GM12873 (cell line): ENCODE results near the gene KXD1.

ENCODE experiments used
- TF ChIP-seq, protein P1 (sequence below): IDR thresholded peaks from 2 replicates; pipeline ENCODE4 v1.5.1; 2012; ENCODE audit warnings: low read depth, mild to moderate bottlenecking, moderate library complexity, low read length, control low read depth; ENCODE audit not compliant: insufficient read depth; ENCODE audit errors: missing control alignments

Gene KXD1

DNA sequence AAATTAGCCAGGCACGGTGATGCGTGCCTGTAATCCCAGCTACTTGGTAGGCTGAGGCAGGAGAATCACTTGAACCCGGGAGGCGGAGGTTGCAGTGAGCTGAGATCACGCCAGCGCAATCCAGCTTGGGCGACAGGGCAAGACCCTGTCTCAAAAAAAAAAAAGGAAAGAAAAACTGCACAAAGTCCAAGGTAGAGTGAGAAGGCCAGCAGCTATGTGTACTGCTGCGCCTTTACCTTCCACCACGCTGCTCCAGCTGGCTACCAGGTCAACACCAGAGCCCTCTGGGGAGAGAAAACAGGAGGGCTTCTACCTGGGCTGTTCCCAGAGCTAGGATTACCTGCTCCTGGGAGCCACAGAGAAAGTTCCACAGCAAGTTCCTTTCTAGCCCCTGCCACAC, 39.0 kb upstream of the KXD1 start:
- TF ChIP-seq, protein P1, sequence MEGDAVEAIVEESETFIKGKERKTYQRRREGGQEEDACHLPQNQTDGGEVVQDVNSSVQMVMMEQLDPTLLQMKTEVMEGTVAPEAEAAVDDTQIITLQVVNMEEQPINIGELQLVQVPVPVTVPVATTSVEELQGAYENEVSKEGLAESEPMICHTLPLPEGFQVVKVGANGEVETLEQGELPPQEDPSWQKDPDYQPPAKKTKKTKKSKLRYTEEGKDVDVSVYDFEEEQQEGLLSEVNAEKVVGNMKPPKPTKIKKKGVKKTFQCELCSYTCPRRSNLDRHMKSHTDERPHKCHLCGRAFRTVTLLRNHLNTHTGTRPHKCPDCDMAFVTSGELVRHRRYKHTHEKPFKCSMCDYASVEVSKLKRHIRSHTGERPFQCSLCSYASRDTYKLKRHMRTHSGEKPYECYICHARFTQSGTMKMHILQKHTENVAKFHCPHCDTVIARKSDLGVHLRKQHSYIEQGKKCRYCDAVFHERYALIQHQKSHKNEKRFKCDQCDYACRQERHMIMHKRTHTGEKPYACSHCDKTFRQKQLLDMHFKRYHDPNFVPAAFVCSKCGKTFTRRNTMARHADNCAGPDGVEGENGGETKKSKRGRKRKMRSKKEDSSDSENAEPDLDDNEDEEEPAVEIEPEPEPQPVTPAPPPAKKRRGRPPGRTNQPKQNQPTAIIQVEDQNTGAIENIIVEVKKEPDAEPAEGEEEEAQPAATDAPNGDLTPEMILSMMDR = no peak

DNA sequence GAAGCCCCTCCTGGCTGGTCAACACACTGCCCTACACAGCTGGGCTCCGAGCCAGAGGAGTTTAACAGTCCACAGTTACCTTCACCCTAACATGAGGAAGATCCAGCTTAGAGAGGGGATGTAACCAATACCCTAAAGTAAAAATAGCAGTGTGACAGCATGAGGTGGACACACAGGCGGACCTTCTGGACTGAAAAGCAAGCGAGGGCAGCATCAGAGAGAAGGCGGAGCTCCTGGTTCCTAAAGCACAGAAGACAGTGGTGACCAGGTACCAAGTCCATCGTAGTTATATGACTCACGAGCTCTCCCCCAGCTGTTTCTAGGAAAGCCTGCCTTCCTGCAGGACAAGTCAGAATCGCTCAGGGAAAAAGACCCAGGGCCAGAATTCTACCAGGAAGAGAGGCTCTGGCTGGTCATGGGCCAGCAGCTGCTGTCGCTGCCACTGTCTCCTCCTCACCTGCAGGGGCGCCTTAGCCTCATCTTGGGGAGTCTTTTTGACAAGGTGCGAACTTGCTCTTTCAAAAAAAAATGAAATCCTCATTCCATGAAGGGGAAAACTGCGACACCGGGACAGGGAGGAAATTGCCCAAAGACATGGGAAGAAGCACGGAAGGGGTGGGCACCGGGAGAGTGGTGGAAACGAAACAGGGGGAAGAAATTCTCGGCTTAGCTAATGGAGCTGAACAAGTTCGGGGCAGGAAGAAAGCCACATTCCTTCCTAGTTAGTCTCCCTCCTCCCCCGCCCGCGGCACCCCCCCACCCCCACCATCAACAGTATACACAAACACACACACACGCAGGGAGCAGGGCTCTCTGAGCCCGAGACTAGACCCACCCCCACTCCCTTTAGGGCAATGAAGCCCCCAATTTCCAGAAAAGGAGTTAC, 37.5 kb upstream of the KXD1 start:
- TF ChIP-seq, protein P1 = peak; percentile 91

DNA sequence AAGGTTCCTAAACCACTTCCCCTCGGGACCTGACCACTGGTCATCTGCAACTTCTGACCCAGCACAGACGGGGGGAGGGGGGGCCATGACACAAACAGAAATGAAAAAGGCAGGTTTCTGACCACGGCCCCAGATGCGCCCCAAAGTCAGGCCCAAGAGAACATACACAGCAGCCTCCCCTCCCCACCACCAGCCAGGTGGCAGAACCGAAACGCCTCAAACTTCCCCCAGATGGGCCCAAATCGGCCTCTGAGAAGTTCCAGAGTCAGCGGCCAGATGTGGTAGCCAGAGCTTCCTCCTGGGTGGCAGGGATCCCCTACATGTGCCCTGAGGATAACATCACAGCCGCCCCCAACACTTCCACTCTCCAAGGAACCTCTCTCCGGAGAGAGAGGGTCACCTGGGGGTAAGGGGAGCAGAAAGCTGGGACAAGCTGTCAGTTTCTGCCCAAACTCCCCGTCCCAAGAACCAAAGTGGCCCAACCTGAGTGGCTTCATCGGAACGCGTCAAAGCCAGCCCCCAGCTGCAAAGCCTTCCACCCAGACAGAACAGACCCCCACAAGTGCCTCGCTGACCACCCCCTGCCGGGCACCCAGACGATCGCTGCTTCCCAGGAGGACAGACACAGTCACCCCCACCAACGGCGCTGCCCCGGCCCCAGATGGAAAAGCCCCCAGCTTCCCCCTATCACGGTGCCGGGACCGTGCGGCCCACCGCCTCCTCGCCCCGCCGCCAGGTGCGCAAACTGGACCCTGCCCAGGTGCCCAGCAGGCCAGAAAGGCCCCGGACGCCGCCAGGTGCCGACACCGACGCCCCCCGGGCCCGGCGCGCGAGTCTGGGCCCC, 36.6 kb upstream of the KXD1 start:
- TF ChIP-seq, protein P1 = peak; percentile 4

DNA sequence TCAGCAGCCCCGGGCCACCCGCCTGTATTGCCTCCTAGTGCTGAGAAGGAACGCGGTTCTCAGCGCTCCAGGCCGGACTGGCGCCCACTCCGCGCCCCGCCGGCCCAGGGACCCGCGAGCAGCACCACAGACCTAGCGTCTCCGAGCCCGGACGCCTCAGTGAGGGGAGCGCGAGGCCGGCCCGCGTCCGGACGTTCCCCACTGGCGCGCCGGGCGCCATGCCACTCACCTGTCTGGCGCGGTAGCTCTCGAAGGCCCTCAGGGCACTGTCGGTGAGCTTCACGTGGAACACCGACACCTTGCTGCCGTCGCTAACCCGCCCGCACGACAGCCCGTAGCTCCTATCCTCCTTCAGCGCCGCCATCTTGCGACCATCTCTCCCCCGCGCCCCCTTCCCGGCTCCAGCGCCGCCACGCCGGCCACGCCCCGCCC, 36.0 kb upstream of the KXD1 start, which contains the start of gene ELL:
Gene ELL, minus strand, starts transcription at position 379 of the 432 bp plus-strand sequence. Its CDS starts 15 bp downstream, at position 364.
- TF ChIP-seq, protein P1 = no peak

DNA sequence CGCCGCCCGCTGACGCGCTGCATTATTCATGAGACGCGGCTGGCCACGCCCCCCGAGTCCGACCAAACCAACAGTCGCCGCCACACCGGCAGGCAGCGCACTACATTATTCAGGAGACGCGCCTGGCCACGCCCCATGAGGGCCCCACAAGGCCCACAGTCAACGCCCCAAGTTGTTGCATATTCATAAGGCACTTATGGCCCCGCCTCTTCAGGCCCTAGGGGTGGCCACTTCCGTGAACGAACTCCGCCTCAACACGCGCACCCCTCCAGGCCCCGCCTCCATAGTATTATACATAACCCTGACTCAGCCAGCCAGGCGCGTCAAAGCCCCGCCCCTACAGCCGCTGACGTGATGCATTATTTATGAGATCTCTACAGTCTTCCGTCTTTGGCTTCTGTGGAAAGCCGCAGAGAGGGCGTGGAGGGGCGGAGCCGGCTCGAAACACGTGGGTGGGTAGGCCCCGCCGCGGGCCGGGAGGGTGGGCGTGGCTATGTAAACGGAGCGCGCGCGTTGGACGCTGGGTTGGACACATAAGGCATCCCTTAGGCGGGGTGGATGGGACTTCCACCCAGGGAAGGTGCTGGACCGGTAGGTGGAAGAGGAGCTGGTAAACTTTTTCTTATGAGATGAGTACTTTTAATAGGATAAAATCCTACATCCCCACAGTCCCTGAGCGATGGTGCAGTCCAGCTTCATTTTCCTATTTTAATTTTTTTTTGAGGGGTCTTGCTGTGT, 35.4 kb upstream of the KXD1 start:
- TF ChIP-seq, protein P1 = no peak

DNA sequence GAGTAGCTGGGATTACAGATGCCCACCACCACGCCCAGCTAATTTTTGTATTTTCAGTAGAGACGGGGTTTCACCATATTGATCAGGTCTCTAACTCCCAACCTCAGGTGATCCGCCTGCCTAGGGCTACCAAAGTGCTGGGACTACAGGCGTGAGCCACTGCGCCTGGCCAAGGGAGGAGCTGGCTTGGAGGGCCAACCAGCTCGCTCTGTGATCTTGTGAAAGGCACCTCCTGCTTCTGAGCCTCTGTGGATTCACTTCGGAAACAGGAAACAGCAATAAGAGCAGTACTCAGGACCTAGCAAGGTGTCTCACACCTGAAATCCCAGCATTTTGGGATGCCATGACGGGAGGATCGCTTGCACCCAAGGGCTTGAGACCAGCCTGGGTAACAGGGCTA, 33.8 kb upstream of the KXD1 start:
- TF ChIP-seq, protein P1 = no peak
